HG02610 (cell line): ENCODE results near the gene ATAD2B.

Experiments used
- ATAC-seq: cut with Tn5 transposase; IDR thresholded peaks from one replicate; pipeline ENCODE4 v1.9.1; 2021; ENCODE audit warnings: mild to moderate bottlenecking, moderate library complexity; ENCODE audit not compliant: unreplicated experiment

Gene ATAD2B

DNA sequence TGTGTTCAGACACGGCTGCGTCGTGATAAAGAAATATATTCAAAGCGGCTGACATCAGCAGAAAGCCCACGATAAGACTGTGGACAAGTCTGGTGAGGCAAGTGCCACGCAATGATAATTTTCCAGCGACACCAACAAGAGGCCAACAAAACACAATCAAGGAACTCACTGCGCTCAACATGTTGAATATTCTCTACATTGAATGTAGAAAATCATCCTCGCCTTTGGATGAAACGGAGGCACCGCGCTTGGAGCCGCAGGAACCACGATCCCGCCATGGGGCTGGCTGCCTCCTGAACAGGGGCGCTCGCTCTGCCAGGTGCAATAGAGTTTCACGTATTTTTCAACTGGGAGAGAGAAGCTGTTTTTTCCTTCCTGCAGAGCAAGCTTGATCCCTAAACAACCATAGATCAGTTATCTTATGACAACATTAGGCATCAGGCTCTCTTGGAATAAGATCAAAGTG is 220.3 kb downstream of the ATAD2B start:
- no peak for ATAC-seq

DNA sequence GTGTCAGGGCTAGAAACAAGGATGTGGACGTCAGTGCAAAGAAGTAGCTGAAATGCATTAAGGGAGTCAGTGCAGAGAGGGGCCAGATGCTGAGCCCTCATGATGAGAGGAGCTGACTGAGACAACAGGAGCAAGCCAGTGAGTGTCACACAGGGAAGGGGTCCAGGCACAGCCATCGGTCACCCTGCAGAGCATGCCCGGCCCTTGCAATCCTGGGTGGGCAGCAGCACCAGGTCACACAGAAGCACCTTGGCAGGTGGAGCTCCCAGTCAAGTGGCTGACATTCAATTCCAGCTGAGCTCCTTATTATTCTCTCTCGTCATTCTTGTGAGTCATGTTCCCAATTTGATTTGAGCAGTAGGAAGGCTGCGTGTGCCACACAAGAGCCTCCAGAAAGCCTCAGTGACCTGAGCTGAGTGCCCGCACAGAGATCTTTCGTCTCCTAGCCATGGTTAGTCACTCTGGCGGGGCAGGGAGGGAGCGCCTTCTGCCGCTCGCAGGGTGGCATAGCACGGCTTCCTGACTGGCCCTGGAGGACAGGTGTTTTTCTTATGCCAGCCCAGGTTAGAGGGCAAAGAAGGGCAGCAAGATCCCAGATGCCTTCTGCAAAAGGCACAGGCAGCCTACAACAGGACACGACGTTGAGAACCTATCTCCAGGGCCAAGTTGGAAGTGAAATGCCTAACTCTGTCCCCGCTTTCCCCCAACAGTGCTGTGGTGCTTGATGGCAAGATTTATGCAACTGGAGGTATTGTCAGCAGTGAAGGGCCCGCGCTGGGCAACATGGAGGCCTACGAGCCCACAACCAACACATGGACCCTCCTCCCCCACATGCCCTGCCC is 220.9 kb downstream of the ATAD2B start:
- ATAC-seq, result no peak

- ATAC-seq, result no peak
Observed at GRCh38 chr2:23703583-23704385, 223.1 kb downstream of the ATAD2B start.

GRCh38 chr2:23703037-23703582 is 223.8 kb downstream of the ATAD2B start:
- no peak for ATAC-seq

GRCh38 chr2:23700627-23701026 is 226.3 kb downstream of the ATAD2B start:
- ATAC-seq, result no peak

GRCh38 chr2:23699580-23699925 is 227.4 kb downstream of the ATAD2B start:
- no peak for ATAC-seq

GRCh38 chr2:23698721-23699579 is 228.0 kb downstream of the ATAD2B start:
- ATAC-seq, result no peak
